ENCODE results near the gene C2CD2. TPM values are rescaled to one million over a fixed set of nuclear protein-coding genes. Genes with fewer than 3 reads are reported as not detected.

C2CD2 gene
- total RNA-seq, 1 donor from 2014 or later: 5.8 TPM

DNA sequence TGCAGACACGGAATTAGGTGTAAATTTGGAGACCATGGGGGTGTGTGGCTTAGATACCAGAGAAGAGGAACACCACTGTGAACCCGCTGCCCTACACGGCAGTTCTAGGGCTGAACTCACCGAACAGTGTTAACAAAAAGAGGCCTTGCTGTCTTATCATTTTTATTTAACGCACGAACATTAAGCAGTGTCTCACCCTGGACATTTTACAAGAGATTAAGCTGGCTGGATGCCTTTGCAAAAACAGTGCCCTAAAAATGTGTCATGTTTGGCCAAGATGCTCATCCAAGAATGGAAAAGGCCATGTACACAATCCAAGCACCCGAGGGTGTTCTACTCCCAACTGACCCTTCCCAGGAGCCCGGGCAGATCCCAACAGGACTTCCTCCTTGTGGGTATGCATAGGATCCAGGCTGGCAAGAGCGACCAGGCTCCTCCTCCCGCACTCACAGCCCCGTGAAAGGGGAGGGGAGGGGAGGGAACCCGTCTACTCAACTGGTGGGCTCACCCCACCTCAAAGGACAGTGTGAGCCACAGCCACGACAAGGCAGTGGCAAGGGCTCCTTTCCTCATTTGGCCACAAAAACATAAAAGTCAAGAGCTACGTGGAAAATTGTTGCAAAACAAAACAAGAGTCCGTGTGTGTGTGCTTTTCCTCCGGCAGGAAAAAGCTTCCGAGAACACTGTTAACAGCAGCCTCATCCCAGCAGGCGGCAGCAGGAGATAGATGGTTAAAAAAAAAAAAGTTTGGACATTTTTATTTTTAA lies 20.3 kb downstream of the C2CD2 start:
- intact Hi-C loops (cut with micrococcal nuclease): no loop called here

DNA sequence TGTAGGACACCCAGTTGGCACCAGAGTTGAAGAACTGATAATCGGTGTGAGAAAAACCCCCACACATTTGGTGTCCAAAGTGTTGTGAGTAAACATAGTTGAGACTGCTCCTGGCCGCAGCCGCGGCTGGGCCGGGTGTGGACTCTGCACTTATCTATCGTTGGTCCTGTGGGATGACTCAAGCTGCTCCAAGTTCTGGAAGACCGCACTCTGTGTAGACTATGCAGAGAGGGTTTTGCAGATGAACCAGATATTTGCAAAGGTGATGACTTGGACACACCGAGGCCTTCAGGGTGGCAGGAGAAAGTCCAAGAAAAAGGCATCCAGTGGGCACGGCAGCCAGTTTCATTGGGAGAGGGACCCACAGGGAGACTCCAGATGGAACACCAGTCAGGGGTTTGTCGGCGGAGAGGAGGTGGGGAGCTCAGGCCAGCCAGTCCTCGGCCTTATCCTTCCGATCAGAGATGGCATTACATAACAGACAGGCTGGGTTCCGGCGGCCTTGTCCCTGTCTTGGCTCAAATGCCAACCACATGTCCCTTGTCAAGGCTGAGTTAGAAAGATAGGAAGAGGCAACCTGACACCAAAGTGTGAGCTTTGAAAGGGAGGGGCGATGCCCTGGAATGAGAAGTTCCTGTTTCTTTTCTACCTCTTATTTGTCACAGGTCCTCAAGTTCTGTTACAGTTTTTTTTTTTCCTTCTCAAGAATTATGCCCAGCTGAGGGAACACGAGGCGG lies 21.1 kb downstream of the C2CD2 start:
- intact Hi-C loops (cut with micrococcal nuclease): no loop called here

DNA sequence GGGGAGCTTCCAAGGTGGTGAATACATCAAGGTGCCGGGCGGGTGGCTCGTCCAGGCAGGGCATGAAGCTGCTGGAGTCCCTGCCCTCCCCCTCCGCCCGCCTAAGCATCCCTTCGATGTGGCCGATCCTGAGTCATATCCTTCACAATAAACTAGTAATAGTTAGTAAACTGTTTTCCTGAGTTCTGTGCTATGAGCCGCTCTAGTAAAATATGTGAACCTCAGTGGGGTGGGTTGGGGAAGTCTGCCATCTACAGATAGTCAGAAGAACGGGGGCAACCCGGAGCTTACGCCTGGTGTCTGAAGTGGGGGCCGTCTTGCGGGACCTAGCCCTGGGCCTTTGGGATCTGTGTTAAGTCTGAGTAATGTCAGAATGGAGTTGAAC lies 21.6 kb downstream of the C2CD2 start:
- intact Hi-C loops (cut with micrococcal nuclease): no loop called here

DNA sequence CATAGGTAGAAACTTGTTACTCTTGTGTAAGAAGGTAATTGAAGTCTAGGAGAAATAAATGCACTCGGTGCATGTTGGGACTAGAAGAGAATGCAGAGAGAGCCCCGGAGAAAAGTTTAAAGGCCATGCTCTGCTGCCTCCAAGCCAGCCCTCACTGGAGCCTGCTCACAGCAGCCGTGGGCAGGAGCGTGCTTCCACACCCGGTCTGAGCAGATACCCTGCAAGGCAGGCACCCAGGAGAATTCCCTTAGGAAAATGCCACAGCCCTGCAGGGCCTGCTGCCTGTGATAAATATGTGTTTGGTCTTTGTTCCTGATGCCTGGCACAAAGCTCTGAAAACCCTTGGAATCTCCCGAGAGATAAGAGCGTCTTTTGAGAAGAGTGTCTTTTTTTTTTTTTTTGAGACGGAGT lies 22.8 kb downstream of the C2CD2 start:
- intact Hi-C loops (cut with micrococcal nuclease): no loop called here

DNA sequence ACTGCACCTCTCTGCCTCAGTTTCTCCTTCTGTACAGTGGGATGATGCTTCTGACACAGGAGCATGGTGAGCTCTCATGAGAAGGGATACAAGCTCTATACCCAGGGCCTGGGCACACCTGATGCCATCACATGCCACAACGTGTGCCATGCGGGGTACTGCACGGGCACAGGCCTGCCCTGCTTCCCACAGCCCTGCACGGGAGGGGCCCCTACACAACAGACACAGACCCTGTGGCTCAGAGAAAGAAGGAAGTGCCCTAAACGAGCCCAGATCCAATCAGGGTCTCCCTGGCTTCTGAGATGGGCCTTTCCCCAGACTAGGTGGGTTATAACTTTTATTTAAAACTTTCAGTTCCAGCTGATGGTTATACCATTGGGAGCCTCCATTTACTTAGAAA lies 24.6 kb downstream of the C2CD2 start:
- intact Hi-C loops (cut with micrococcal nuclease): loop anchor here (5.0 kb wide), 1 partner anchor 308 kb away; no protein-coding TSS in a partner anchor

DNA sequence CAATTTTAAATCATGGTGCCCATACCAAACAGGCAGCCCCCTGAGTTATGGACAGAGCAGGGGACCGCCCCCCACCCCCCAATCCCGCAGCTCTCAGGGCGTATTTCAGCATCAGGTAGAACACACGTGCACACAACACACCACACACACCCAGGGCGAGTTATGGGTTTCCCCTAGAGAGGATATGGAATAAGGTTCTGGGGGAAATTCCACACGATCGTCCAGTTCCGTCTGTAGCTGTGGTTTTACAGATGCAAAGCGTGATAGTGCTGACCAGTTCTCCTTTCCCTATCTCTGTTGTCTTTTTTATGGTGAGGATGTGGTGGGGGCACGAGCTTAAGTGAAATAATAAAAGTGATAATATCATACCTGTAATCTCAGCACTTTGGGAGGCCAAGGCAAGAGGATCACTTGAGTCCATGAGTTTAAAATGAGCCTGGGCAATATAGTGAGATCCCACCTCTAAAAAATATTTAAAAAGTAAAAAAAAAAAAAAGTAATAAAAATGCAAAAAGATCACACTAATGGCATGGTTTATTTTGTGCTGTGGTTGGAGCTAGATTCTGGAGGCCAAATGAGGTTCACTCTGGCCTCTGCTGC lies 25.1 kb downstream of the C2CD2 start:
- intact Hi-C loops (cut with micrococcal nuclease): loop anchor here (5.0 kb wide), 1 partner anchor 309 kb away; no protein-coding TSS in a partner anchor

DNA sequence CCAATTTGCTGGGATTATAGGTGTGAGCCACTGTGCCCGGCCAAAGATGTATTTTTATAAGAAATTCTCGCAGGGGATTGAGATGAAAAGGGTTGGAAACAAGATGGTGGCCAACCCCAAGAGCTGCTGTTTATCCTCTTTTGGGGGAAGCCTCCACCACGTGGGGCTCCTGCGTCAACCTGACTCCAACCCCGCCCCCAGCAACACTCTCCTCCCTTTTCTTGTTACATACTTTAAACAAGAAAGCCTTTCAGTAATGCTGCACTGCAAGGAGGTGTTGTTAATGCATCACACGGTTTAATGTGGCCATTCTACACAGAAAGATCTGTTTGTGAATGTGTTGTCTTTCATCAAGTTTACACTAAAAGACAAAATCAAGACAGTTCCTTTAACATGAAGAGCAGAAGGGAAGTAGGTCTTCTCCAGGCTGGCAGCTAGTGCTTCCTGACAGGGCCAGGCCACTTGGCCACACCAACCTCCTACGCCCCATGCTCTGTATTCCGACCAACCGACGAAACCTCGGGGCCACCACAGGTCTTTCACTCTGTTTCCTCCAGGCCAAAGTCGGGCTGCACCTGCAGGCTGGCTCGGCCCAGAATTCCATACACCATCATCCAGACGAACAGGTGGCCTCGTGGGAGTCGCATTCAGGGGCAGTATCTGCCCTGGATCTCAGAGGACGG lies 25.9 kb downstream of the C2CD2 start:
- intact Hi-C loops (cut with micrococcal nuclease): loop anchor here (2.0 to 5.0 kb wide), 2 partner anchors 75 to 309 kb away; no protein-coding TSS in a partner anchor

DNA sequence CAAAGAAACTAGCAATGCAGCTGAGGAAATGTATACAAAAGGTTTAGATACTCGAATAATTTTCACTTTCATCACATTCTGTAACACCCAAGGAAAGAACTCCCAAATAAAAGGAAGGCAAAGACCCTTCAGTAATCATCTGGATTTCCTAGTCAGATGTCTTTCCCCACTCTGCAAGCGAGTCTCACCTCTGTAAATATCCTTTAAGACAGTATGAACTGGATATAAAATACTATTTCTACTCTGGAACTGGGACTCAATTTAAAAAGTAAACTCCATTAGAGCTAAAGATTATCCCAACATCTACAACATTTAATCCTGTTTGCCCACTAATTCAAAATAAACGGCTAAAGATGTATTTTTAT lies 27.0 kb downstream of the C2CD2 start:
- intact Hi-C loops (cut with micrococcal nuclease): loop anchor here (1.0 to 5.0 kb wide), 5 partner anchors 47 to 311 kb away; partner anchors contain the start of gene PRDM15

DNA sequence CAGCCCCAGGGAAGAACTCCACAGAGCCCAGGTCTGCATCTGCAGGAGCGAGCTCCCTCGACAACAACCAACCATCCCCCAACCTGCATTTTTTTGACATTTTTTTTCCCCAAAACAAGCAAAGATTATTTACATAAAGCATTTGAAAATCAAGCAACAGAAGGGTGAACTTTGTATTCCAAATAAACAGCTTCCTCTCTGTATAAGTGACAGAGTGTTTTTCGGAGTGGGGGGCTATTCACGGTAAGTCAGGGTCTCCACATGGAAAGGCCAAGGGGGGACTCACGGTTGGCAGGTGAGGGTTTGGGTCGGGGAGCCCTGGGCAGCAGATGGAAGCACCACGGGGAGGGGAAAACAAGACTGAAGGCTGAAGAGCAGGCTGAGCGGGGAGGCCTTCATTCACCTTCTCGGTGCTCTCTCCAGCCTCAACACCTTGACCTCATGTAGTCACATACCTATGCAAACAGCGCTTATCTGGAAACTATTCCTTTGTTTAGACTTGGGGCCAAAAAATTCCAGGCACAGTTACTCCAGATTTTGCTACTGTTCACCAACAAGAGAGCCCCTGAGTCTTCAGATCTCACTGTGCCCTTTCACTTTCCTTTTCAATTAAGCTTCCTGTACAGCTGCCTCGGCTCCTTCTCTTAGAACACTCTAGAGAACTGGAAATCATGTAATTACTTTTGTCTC lies 27.6 kb downstream of the C2CD2 start:
- intact Hi-C loops (cut with micrococcal nuclease): loop anchor here (1.0 to 5.0 kb wide), 5 partner anchors 47 to 311 kb away; partner anchors contain the start of gene PRDM15

DNA sequence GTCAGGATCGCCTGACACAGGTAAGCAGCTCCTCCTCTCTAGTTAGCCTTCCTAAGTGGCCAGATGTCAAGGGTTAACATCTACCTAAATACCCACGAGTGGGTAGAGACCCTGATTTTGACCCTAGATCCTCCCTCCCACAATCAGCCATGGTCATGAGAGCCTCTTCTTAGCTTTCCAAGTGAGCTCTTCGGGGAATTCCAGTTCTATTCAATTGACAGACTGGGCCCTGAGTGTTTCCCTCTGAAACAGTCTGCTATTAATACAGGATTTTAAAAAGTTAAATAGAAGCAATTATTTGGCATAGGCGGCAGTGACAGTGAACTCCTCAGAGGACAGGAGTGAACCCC lies 28.1 kb downstream of the C2CD2 start:
- intact Hi-C loops (cut with micrococcal nuclease): loop anchor here (1.0 to 5.0 kb wide), 5 partner anchors 46 to 312 kb away; partner anchors contain the start of gene PRDM15

DNA sequence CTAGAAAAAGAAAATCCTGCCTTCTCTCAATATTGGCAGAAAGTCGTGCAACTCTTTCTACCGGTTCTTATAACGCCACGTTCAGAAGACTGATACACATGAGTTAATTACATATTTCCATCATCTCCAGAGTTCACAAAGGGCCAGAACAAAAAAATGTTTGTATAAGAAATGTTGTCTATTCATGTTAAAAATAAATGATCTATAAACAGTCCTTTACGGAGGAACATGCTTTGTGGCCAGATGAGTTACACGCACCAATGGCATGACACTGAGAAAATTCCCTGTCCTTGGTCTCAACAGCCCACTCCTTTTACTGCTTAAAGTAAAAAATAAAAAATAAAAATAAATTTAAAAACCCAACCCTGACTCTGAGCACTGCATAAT lies 29.5 kb downstream of the C2CD2 start:
- intact Hi-C loops (cut with micrococcal nuclease): no loop called here

DNA sequence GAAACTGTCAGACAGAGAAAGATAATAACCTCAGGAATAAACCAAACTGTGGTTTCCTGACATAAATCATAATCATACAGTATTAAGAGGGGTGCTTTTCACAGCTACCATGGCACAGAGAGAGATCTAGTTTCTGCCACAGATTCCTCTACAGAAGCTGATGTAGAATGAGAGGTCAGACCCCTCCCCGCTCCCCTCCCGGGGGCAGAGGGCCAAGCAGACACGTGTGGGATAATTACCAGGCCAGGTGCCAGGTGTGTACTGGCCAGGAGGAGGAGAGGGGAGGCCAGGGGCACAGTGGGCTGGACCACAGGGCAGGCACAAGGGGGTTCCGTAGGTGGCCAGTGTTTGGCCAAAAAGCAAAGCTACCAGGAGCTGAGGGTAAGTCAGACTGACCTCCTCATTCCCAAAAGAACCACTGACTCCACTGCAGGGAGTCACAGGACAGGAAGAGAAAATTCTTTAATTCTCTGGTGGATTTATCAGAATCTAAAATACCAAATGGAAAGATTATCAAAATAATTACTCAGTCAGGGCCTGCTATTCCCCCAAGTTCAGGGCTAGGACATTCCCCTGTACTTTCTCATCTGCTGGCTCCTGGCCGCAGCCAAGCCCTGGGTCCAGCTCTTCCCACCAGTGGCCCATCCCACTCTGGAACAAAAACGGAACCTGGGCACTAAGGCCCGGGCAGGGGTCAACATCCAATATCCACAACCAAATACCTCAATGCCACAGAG lies 30.0 kb downstream of the C2CD2 start:
- intact Hi-C loops (cut with micrococcal nuclease): no loop called here

DNA sequence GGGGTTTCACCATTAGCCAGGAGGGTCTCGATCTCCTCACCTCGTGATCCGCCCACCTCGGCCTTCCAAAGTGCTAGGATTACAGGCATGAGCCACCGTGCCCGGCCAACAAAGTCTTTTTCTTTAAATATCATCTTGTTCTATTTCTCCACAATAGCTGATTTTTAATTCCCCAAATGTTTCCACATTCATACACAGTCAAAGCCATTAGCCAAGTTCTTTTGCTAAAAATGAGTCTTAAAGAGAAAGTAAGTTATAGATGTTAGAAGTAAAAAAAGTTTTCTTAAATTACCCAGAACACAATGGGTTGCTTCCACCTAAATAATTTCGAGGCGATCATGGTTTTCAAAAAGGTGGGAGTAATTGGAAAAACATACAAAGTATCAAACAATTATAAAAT lies 30.6 kb downstream of the C2CD2 start:
- intact Hi-C loops (cut with micrococcal nuclease): no loop called here

DNA sequence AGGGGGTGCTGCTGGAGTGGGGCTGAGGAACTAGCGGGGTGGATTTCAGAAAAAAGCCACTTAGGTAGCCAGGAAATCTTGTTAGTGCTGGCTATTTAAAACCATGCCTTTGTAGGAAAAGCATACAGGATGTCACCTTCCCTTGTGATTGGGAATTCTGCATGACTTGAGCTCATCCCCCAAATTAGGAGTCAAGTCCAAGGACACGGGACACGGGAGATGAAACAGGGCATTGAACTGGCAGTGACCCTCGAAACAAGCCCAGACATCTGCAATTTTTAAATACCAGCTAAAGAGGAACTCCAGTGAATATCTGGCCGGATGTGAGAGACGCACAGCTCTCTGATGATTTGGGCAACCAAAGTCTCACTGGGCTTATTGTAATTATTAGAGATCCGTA lies 32.8 kb downstream of the C2CD2 start:
- intact Hi-C loops (cut with micrococcal nuclease): no loop called here

DNA sequence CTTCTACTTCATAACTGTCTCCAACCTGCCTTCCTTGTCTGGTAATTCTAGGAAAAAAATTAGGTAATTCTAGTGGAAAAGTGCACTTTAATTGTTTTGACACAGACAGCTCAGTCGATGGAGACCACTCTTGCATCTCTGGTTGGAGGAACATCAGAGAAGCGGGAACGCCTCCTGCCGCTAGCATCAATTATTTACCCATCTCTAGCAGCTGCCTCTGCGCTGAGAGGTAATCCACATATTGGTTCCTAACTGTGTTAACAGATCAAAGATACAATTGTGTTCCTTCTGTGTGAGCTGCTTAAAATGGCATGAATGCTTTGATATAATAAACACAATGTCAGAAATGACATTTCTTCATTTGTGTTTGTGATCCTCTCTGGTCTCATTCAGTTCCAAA lies 33.3 kb downstream of the C2CD2 start:
- intact Hi-C loops (cut with micrococcal nuclease): no loop called here

DNA sequence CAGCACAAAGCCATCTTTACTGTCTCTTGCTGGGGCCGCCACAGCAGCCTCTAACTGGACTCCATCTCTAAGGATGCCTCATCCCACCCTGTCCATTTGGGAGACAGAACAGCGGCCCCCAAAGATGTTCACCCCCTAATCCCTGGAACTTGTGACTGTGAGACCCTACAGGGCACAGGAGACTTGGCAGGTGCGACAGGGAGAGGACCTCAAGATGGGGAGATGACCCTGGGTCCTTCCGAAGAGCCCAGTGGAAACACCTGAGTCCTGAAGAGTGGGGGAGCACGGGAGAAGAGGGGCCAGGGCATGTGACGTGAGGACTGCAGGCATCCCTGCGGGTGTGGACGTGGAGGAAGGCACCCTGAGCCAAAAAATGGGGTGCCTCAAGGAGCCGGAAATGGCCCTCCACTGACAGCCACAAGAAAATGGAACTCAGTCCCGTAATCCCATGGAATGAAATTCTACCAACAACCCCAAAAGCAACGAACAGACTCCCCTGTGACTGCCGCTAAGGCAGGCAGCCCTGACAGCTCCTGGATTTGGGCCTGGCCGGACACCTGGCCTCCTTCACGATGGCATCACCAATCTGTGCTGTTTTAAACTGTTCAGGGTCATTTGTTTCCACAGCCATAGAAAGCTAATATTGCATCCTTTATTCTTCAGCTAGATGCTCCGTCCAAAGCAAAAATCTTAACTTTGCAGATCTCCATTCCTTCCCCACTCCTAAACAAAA lies 34.0 kb downstream of the C2CD2 start:
- intact Hi-C loops (cut with micrococcal nuclease): no loop called here

DNA sequence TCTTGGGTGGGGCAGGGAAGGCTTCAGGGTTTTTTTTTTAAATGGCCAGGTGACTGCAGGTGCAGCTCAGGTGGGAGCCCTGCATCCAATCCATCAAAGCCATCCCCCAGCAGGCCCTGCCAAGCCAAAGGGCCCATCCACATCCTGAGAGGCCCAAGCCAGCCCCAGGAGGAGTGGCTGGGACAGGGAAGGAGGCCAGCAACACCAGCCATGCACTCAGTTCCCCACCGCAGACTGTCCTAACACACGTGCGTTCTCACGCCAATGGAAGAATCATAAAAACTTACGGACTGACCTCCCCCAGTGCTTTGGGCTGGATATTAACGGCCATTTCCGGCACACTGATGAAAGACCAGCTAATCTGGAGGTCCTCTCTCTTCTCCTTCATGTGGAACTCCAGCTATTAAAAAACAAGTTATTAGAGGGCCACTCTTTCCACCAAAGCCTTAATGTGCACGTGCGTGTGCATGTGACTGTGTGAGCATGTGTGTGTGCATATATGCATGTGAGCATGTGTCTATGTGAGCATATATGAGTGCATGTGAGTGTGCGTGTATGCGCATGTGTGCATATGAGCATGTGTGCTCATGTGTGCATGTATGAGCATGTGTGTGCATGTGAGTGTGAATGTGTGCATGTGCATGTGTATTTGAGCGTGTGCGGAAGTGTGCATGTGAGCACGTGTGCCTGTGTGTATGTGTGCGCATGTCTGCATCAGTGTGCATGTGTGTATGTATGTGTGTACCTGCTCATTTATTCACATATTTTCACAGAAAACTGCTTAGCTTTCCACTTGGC lies 35.1 kb downstream of the C2CD2 start:
- intact Hi-C loops (cut with micrococcal nuclease): no loop called here

DNA sequence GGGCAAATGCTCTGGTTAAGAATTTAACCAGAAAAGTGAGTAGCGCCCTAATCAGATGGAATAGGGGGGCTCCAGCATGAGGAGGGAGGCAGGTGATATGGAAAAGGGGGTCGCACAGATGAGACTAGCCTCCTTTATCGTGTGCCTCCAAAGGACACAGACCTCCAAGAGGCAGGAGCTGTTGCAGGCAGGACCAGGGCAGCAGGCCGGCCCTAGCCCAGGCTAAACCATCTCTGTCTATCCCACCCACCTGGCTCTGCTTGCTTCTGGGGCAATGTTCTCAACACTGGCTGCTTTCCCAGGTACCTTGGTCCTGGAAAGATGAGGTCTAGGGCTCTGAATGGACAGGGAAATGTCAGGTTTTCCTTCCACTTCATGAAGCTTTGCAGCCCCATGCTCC lies 36.3 kb downstream of the C2CD2 start:
- intact Hi-C loops (cut with micrococcal nuclease): no loop called here

DNA sequence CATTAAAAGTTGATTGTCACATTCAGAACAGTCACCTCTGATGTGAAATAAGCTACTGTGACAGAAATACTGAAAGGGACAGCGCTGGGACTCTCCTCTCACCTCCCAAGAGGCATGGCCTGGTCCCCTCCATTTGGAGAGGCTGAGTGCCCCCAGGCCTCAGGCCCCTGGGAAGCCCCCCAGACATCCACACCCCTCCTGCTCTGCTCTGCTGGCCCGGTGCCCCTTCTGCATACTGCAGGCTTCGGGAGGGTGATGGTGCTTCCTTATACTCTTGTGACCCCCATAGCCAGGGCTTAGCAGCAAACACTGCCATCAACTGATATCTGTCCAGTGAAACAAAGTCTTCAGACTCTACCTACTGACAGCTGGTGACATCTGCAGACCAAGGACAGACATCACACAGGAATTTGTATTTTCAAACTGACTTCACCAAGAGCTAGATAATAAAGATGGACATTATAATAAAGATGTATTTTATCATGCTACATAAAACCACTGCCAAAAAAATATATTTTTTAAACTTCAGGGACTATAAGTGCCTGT lies 36.9 kb downstream of the C2CD2 start:
- intact Hi-C loops (cut with micrococcal nuclease): no loop called here

Measured in T-helper 1 cell treated with Interleukin-12 subunit alpha and Interleukin-12 subunit beta and Interleukin-4 antibody, amounts not matched to agents 30 ng/mL and 1 ng/mL, for 36 hours (primary cell).